ENCODE results near the gene GNPTAB.

GRCh38 chr12:101740980-101741379 lies 89.8 kb downstream of the GNPTAB start:
- TF ChIP-seq CTCF (IDR thresholded peaks at IDR 0.05) = no peak
- TF ChIP-seq POLR2A (IDR thresholded peaks at IDR 0.05) = no peak
- TF ChIP-seq EP300 (IDR thresholded peaks at IDR 0.05) = no peak

Data from sigmoid colon (tissue), 4 donors.